Femur (tissue), 1 donor: Measurements from ENCODE around the gene N4BP2L2.
"Not testable (repeated sequence)": the region's sequence is repeated elsewhere in the genome, so short reads cannot be mapped to it uniquely, and the experiment has no call there.

Experiments
- DNase-seq: peaks from one replicate; pipeline ENCODE4 v3.0.0-alpha.2; 2017

N4BP2L2 gene

DNA sequence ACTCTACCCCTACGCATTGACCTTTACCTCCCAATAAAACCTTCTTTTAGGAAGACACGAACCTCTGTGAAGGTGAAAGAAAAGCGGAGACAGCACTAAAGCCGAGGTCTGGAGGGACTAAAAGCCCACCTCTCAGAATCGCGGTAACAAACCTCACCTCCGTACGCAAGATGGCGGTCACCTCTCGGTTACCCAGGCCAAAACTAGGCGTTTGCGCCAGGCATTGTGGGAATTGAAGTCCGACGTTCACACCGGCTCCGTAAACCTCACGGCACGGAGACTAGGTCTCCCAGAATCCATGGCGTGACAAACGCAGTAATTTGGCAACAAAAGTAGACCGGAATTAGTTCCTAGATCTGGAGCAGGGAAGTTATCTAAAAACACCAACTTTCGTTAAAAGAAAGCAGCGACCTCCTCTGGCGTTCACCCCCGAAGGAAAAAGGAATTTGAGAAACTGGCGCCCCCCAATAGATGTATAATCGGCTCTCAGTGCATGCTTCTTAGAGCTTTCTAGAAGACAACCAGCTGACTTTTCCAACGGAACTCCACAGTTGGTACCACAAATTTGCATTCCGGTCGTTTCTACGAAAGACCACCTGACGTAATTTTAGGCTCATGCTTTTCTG lies at the start of gene N4BP2L2:
TSS of gene N4BP2L2 (minus strand) at position 175 of the 626 bp plus-strand sequence. CDS start 1,768 bp downstream, outside the sequence.
- DNase-seq, result peak; percentile 97

DNA sequence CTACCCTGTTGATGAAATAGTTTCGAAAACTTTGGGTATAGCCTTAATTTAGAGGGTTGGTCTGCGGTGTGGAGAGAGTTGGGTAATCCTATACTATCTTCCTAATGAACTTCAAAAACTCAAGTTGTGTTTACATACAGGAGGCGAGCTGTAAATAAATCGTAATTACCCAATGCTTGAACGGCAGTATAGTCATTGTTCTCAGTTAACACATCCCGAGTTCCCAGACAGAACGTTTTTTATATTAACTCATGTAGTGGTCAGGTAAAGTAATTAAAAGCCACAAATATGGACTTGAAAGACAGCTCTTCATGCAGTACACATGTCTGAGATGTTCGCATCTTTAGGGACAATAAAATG lies 49.2 kb upstream of the N4BP2L2 start:
- no peak for DNase-seq

DNA sequence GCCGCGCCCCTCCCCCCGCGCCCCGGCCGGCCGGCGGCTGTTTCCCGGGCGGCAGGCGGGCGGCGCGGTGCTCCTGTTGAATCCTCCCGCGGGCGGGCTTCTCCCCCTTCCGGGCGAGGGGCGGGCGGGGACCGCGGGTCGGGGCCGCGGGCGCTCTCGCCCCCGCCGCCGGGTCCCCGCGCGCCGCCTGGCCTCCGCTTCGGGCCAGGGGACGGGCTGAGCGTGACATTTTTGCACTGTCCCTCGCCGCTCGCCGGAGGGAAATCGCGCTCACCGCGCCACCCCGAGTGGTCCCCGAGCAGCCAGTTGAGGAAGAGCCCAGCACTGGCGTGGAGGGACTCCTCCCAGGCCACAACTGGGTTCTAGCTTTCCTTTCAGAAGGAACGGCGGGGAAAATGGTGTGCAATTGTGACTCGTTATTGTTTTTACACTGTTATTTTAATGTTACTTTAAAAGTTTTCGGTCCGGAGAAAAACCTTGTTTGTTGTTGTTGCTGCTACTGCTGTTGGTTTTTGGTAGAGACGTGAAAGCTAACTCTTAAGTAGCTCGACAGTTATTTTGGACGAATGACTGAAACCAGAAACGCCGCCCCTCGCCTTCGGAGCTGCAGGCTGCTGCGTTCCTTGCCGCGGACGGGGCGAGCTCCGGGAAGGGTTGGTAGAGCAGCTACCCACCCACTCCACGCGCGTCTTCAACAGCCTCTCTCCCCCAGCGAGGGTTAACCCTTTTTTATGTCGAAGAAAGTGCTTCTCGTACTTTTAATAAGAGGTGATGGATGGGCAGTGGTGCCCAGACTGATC lies 48.6 kb upstream of the N4BP2L2 start:
- peak; percentile 81 for DNase-seq

DNA sequence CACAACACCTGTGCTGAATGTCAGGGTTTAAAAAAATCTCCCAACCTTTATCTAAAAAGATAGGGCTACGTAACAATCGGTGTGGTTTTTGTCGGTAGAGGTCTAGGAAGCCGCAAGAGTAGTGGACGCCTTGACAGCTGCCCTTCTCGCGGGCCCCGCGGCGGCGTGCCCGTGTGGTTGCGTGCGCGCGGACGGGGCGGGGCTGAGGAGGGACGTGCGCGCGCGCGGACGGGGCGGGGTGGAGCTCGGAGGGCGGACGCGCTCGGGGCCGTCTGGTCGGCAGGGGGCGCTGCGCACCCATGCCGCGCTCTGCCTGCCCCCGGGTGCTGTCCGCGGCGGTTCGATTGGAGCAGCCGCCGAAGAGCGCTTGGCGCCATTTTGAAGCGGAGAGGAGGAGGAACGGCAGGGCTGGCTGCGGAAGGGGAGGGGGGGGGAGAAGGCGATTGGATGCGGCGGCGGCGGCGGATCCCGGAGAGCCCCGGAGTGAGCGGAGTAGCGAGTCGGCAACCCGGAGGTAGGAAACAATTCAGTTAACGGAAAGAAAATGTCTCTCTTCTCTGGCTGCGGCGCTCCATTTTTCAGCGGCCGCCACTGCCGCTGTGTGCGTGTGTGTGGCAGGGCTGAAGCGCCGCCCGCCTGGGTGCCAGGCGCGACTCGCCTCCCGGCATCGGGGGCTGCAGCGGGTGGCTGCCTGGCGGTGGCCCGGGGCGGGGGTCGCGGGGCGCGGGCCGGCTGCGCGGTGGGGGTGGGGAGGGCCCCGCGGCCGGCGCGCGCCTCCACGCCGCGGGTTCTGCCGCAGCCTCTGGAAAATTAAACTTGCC lies 47.7 kb upstream of the N4BP2L2 start, which contains the start of gene PDS5B:
TSS of gene PDS5B (plus strand) at position 373 of the 821 bp plus-strand sequence. CDS start 62,321 bp downstream, outside the sequence.
- peak; percentile 98 for DNase-seq

DNA sequence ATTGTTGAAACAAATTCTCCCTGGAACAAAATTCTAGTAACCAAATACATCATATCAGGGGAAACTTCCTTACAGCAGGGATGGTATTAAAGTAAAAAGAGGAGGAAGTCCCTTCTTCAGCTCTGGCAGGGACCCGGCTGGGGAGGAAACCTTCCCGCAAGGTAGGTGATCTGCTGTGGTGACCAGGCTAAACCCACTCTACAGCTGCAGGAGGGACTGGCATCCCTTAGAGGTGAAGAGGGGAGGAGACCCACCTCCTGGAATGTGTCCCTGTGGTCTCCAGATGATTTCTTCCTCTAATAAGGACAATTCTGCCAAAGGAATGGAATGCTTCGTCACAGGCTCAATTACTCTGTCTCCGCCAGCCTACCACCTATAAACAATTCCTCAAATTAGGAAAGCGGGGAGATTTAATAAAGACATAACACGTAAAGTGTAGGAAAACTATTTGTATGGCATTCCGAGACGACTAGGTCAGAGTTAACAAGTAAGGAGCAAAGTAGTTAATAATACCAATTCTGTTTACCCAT lies 47.0 kb upstream of the N4BP2L2 start:
- peak; percentile 41 for DNase-seq

DNA sequence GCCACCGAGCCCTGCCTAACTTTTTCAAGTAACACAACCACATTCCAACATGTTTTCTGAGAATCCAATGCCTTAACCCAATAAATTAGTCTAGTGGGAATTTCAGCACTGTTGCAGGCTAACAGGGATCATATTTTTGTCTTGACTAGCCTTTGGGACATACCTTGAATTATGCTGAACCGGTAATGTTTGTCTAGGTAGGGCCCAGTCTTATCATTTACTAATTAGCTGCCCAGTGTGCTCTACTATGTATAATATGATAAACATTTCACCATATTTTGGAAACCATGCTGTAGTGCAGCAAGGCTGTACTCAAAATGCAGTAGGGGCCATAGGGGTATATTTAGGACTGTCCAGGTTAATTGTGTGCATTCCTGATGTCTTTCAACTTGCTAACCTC lies 44.4 kb upstream of the N4BP2L2 start:
- no peak for DNase-seq

DNA sequence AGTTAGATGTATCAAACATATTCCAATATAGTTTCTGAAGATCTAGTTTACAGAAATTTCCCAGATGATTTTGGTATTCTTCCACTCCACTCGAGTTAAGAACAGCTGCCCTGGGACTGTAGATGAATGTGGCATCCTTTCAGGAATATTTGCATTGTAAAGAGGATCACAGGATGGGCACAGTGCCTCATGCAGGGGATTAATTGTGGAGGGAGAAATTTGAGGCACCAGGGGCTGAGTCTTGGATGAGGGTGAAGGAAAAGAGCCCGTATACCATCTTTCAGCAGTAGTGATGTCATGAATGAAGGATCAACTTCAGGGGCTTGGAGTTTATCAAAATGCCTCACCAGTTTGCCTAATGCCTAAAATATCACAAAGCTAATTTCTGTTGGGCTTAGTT lies 43.7 kb upstream of the N4BP2L2 start:
- DNase-seq, result no peak

DNA sequence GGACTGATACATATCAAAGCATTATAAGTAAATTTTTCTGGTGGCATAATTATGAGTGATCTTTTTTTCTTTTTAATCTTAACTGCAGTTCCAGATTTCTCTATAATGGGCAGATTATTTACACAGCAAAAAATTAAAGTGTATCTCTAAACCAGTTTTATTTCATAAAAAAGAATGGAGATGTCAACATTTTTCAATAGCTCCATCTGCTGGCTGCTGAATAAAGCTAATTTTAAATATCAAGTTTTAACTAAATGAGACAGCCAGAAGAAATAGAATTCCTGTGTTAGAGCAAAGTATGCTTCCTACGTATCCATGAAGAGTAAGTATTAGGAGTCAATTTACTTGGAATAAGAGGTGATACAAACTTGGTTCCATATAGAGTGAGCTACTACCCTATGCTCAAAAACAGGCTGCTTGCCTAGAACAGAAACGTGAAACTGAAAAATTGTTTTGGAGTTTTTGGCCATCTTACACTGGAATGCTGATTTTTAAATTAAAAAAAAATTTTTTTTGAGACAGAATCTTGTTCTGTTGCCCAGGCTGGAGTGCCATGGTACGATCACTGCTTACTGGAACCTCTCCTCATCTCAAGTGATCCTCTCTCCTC lies 42.7 kb upstream of the N4BP2L2 start:
- no peak for DNase-seq

DNA sequence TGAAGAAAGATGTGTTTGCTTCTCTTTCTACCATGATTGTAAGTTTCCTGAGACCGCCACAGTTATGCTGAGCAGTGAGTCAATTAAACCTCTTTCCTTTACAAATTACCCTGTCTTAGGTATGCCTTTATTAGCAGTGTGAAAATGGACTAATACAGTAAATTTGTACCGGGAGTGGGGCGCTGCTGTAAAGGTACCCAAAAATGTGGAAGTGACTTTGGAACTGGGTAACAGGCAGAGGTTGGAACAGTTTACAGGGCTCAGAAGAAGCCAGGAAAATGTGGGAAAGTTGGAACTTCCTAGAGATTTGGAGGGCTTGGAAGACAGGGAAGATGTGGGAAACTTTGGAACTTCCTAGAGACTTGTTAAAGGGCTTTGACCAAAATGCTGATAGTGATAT lies 38.4 kb upstream of the N4BP2L2 start:
- no peak for DNase-seq

DNA sequence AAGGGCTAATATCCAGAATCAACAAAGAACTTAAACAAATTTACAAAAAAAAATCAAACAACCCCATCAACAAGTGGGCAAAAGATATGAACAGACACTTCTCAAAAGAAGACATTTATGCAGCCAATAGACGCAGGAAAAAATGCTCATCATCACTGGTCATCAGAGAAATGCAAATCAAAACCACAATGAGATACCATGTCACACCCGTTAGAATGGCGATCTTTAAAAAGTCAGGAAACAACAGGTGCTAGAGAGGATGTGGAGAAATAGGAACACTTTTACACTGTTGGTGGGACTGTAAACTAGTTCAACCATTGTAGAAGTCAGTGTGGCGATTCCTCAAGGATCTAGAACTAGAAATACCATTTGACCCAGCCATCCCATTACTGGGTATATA lies 37.1 kb upstream of the N4BP2L2 start:
- not testable (repeated sequence) for DNase-seq

DNA sequence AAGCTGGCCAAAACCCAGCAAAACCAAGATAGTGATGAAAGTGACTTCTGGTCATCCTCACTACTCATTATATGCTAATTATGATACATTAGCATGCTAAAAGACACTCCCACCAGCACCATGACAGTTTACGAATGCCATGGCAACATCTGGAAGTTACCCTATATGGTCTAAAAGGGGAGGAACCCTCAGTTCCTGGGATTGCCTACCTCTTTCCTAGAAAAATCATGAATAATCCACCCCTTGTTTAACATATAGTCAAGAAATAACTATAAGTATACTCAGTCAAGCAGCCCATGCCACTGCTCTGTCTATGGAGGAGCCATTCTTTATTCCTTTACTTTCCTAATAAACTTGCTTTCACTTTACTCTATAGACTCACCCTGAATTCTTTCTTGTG lies 22.2 kb upstream of the N4BP2L2 start:
- DNase-seq, result not testable (repeated sequence)

DNA sequence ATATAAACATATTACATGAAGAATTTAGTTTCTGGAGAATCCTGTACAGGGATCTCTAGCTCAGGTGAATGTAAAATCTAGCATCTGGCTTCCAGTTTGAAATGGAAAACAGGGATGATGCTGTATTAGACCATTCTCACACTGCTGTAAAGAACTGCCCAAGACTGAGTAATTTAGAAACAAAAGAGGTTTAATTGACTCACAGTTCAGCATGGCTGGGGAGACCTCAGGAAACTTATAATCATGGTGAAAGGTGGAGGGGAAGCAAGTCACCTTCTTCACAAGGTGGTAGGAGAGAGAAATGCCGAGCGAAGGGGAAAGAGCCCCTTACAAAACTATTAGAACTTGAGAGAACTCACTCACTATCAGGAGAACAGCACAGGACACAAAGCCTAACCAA lies 17.0 kb upstream of the N4BP2L2 start:
- DNase-seq, result no peak

DNA sequence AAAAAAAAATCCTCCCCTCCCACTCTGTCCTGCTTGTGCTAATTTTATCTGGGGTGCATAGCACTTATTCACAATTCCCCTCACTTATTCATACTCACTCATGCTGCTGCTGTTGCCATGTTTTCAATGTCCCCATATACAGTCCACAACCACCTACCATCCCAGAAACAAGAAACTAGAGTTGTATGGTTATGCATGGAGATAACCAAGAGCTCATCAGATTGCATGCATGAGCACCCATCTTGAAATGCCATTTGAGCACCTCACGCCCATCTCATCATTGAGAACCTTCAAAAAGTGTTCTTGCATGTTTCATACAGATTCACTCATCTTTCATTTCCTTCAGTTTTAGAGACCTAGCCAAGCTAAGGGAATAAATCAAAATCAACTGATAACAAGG lies 15.1 kb upstream of the N4BP2L2 start:
- DNase-seq, result no peak

DNA sequence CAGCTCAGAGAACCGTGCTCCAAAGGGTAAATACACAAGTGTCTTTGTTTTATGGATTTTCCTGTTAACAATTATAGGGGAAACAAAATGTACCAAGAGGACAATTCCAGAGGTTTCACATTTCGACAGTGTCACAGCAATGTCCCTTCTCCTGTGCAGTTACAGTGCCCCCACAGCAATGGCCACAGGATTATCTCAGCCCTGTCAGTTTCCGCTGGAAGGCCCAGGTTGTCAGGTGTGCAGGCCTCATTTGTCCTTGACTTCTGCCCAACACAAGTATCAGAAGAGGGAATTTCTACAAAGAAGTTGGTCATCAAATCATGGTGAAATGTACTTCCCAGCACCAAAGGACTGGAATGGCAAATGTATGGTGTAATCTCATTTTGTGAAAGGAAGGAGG lies 11.2 kb upstream of the N4BP2L2 start:
- DNase-seq, result no peak

DNA sequence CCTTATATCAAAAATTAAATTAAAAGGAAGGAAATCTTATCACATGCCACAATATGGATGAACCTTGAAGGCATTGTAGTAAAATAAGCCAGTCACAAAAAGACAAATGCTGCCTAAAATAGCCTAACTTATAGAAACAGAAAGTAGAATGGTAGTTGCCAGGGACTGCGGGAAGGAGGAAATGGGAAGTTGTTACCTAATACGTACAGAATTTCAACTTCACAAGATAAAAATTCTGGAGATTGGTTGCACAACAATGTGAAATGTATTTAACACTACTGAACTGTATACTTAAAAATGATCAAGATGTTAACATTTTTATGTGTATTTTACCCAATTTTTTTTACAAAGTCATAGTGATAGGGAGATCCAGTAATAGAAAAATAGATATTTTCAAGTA lies 10.2 kb upstream of the N4BP2L2 start:
- no peak for DNase-seq

DNA sequence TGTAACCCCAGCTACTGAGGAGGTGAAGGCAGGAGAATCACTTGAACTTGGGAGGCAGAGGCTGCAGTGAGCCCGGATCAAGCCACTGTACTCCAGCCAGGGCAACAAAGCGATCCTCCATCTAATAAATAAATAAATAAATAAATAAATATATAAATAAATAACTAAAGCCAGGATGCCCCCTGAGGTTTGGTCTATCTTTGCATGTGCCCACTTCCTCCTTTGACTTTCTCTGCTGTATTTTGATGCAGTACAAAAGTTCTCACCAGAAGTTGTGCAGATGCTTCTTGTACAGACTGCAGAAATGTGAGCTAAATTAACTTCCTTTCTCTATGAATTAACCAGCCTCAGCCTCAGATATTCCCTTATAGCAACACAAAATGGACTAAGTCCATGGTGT lies 6.5 kb upstream of the N4BP2L2 start:
- DNase-seq, result no peak

DNA sequence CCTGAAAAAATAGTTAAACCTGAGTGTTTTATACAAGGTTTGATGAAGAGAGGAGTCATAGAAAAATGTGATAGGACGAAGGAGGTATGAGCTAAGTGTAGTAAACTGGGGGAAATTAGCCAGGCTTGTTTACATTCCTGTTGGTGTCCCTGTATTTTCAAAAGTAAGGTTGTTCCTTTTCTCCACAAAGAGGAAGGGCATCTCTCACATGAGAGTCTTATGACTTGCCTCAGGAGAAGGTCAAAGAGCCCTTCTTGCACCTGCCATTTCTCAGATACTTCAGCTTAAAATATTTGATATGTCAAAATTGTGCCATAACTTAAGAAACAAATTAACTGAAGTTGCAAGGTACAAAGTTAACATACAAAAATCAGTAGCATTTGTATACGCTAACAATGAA lies 3.6 kb upstream of the N4BP2L2 start:
- no peak for DNase-seq

DNA sequence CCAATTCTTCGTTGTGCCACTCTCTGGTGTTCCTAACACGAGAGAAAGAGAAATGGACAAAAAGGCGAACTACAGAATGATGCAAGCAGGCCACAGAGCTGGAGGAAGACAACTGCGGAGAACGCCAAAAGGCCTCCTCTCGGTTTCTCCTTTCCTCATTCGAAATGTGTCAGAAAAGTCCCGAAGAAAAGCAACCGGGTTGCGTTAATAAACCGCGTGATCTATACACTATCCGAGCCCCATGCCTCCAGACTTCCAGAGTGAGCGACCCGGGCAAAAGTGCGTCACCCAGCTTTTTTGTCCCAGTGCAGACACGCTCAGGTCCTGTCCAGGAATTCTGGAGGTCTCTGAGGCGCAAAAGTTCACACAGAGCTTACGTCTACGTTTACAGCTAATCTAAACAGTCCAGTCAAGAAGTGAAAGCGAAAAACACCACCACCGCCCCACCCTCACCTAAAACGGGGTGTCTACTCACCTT lies 413 bp downstream of the N4BP2L2 start:
- DNase-seq, result no peak

DNA sequence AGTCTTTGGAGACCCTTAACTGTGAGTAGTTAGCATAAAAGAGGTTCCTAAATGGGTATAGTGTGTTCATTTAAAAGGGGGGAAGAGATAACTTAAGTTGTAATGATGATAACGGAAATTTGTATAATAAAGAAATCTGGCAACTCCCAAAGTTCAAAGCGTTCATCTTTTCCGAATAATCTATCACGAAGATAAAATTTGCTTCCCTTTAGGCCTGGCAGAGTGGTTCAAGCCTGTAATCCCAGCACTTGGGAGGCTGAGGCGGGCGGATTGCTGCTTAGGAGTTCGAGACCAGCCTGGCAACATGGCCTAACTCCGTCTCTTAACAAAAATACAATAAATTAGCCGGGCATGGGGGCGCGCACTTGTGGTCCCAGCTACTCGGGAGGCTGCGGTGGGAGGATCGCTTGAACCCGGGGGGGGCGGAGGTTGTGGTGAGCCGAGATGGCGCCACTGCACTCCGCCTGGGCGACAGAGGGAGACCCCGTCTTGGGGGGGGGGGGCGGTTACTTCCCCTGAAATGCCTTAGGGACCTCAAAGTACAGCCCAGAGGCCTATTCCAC lies 934 bp downstream of the N4BP2L2 start:
- peak; percentile 54 for DNase-seq

DNA sequence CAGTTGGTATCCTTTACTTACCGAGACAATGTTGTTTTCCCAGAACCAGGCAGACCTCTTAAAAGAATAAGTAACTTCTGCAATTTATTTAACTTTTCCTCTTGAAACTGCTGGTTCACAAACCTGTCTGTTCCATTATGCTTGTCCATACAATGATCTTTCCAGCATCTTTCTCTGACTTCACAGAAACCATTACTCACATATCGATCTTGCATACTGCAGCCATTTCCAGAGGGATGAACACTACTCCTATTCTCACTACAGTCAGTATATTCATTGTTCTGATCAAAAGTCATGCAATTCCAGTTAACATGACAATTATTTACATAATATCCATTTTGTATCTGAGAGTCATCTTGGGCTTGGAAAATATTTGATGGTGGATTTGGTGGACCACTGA lies 2.8 kb downstream of the N4BP2L2 start:
- no peak for DNase-seq

DNA sequence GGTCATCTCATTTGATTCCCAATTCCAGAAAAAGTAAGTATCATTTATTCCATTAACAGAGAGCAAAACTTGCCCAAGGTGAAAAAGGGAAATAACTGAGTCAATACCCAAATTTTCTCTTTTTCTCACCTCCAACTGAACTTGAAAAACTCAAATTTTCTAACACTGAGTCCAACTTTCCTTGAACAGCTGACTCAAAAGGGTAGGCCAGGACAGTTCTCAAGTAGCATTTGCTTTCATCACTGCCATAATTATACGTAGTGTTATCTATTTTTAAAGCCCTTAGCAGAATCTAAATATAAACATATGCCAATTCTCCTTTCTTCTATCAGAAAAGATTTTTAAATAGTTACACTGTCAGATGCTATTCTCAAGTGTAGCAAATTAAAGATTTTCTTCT lies 3.5 kb downstream of the N4BP2L2 start:
- DNase-seq, result no peak

DNA sequence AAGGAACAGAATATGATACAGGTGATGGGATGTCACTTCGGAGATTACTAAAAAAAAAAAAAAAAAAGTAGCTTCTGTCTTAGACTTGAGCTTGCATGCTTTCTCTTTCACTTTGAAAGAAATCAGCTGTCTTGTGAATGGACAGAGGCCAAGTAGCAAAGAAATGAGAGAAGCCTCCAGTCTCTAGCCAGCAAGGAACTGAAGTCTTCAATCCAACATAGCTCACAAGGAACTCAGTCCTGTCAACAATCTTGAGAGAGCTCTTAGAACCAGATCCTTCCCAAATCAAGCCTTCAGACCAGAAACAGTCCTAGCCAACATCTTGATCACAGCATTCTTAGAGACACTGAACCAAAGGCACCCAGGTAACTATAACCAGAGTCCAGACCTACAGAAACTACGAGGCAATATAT lies 7.7 kb downstream of the N4BP2L2 start:
- DNase-seq, result no peak
